Right renal cortex interstitium (tissue), 3 donors: ENCODE measurements around the gene POLR2L. TPM values are rescaled to one million over a fixed set of nuclear protein-coding genes. Genes with fewer than 3 reads are reported as not detected.

ENCODE experiments used
- DNase-seq, 3 donors: peaks; one replicate each; pipeline ENCODE4 v3.0.0-alpha.2; 2013; ENCODE audit warnings: low read depth in 3 of 3, low spot score in 2 of 3
- polyA plus RNA-seq, 3 donors: library from polyadenylated mRNA; unstranded; fragments of 120-200 nt; gene quantifications; one replicate each; pipeline ENCODE4 v1.2.1, GENCODE V29; 2013; ENCODE audit not compliant: insufficient read length in 3 of 3

The POLR2L gene
- polyA plus RNA-seq, 3 donors = 76.3 to 103 (median 86.9) TPM

GRCh38 chr11:839875-840617, 2.3 kb downstream of the POLR2L start:
- no peak for DNase-seq

DNA sequence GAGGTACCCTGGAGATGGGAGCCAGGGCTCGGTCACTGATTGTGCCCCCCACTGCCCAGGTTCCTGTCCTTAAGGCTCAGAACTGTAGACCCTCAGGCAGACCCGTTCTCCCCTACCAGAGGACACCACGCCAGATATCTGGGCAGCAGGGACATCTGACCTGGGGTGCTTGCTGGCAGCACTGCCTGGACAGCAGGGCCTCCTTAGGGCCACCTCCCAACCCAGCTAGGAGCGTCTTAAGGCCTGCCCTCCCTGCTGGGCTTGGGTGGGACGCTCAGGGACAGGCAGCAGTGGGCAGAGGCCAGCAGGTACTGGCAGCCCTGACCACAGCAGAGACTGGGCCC, 3.1 kb downstream of the POLR2L start:
- DNase-seq = no peak

- DNase-seq = no peak
Observed at GRCh38 chr11:838441-839279, 3.7 kb downstream of the POLR2L start.

DNA sequence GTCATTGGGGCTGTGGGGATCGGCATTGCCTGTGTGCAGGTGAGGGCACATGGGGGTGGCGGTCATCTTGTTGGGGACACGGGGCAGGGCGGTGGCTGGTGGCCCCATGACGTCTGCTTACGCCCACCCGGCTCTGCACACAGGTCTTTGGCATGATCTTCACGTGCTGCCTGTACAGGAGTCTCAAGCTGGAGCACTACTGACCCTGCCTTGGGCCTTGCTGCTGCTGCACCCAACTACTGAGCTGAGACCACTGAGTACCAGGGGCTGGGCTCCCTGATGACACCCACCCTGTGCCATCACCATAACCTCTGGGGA, 4.4 kb downstream of the POLR2L start:
- DNase-seq = no peak

- no peak for DNase-seq
Observed at GRCh38 chr11:837189-837989, 4.9 kb downstream of the POLR2L start.

- no peak for DNase-seq
Observed at GRCh38 chr11:836700-837099, 5.6 kb downstream of the POLR2L start.

DNA sequence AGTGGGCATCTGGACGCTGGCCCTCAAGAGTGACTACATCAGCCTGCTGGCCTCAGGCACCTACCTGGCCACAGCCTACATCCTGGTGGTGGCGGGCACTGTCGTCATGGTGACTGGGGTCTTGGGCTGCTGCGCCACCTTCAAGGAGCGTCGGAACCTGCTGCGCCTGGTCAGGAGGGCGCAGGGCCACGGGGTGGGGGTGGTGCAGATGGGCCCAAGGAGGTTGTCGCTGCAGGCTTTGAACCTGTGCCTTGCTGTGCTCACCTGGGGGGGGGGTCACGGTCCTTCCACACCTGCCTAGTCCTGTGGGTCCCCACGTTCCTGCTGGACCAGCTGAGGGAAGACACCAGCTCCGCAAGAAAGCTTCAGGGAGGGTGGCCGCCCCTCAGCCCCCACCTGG, 6.1 kb downstream of the POLR2L start:
- DNase-seq = no peak

GRCh38 chr11:834371-835316, 7.7 kb downstream of the POLR2L start:
- no peak for DNase-seq

- DNase-seq = no peak
Observed at GRCh38 chr11:833849-834311, 8.4 kb downstream of the POLR2L start.

DNA sequence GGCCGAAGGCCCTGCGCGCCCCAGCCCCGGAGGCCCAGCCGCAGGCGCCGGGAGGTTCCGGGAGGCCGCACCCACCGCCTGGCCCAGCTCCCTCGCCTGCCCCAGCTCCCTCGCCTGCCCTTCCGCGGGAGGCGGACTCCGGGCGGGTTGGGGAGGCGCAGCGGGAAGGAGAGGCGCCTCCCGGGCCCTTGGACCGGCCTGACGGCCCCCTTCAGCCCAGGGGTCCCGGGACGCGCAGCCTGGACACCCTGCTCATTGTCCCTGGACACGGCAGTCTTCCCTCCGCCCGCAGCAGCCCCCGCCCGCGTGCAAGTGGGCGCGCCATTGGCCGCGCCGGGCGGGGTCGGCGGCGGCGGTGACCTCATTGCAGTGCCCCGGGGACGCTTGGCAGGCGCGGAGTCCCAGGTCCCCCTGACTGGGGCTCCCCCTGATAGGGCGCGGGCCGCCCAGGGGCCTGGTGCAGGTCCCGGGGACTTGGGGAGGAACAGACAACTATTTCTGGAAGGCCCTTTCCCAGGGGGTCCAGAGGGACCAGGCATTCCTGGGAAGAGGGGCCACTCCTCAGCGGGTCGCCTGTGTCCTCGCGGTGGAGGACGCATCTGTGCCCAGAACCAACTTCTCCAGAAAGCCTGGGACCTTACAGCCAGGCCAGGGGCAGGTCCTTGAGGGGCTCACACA, 9.1 kb downstream of the POLR2L start:
- no peak for DNase-seq

DNA sequence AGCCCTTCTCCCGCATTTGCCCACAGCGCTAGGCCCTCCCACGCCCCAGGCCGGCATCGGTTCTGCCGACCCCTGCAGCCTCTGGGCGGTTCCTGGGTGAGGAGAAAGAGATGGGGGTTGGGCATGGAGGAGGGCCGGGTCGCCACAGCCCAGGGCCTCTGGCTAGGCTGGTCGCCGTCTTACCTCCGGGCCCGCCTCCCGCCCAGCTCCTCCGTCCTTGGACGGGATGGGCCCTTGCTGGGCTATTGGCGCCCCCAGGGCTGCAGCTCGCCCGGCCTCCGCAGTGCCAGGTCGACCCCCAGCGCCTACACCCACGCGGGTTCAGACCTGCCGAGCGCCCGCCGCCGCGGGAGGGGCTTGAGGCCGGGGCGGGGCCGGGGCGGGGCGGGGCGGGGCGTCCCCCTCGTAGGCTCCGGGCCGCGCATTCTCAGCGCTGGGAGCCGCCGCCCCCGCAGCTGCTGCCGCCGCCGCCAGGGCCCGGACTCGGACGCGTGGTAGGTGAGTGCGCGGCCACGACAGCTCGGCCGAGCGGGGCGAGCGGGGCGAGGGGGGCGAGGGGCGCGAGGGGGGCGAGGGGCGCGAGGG, 9.7 kb downstream of the POLR2L start, which contains the start of gene CD151:
CD151 (plus strand) TSS at position 424 of the 585 bp plus-strand sequence. CDS start 3,118 bp downstream, outside the sequence.
- no peak for DNase-seq

- no peak for DNase-seq
Observed at GRCh38 chr11:831961-832528, 10.3 kb downstream of the POLR2L start.

DNA sequence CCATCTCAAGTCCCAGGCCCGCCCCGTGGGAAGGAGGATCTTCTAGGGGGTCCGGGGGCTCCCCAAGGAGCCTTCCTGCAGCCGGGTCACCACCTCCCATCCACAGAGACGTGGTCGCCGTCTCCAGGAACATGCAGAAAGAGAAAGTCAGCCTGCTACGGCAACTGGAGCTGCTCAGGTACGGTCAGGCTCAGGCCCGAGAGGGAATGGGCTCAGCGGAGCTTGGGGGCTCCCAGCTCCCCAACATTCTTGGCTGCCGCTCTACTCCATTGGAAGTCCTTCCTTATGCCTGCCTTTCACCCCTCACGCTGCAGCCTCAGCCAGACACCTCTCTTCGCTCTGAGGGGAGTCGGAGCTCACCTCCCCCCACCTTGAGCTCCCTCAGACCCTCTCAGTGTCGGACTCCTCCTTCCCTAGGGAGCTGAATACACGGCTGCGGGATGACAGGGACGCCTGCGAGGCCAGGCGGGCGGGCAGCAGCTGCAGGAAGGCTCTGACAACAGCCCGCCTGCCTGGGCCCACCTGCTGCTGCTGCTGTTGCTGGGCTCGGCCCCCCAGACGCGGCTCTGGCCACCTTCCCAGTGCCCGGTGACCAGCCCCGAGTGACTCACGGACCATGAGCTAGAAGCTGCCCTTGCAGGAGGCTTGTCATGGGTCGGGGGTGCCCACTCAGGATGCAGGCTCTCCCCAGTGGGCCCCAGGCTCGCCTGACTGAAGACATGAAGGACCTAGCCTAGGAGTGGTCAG, 11.0 kb downstream of the POLR2L start:
- no peak for DNase-seq

DNA sequence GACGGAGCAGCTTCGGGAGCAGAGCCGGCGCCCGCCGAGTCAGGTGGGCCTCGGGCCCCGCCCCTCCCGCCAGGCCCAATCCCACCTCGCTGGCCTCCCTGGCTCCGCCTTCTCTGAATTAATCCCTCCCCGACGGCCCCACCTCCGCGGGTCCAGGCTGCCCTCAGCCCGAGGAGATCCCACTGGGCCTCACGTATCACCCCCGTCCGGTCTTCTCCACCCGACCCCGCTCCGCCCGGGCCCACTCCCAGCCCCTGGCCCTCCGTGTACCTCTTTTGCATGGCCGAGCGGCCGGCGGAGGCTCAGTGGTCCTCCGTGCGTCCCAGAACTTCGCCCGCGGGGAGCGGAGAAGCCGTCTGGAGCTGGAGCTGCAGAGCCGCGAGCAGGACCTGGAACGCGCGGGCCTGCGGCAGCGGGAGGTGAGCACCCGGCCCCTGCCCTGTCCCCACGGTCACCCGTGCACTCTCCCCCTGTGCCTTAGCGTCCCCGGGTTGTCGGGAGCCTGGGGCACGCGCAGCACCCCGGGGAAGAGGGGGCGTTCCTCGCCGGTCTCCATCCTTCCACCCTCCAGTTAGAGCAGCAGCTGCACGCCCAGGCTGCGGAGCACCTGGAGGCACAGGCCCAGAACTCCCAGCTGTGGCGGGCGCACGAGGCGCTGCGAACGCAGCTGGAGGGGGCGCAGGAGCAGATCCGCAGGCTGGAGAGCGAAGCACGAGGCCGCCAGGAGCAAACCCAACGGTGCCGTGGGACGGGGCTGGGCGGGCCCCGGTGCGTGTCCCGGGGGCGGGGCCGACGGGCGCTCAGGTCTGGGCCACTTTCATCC, 11.8 kb downstream of the POLR2L start:
- DNase-seq = no peak

GRCh38 chr11:829847-830294, 12.5 kb downstream of the POLR2L start:
- no peak for DNase-seq

DNA sequence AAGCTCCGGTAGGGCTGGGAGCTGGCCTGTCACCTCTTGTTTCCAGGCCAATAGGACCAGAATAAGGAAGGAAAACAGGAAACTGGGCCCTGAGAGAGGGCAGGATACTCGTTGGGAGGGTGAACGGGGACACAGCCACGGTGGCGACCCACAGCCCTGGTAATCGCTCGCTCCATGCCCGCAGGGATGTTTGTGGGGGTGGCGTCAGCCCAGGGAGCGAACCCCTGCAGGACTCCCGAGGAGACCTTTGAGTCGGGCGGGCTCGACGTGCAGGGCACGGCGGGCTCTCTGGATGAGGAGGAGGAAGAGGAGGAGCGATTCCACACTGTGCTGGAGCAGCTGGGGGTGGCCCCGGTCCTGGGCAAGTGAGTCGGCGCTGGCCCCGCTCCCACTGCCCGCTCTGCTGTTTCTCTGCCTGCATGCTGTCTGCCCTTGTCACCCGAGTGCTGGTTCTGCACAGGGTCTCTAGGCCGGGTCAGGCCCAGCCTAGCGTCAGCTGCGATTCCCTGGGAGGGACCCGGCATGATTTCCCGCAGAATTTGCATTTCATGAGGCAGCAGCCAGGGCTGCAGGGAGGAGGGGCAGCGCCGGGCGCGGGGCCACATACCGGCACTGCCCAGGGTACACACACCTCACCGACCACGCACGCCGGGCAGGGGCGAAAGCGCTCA, 13.0 kb downstream of the POLR2L start:
- DNase-seq = no peak
